Gastrocnemius medialis (tissue), 4 donors: ENCODE results near the gene SLC29A2.

Source experiments
- POLR2A ChIP-seq, 2 donors: fragments of 450-650 bp; IDR thresholded peaks; one replicate each; pipeline ENCODE4 v1.6.1; 2017; ENCODE audit warnings: antibody characterized with exemption in 2 of 2, mild to moderate bottlenecking in 2 of 2, moderate library complexity in 2 of 2
- TF ChIP-seq, protein P1 (sequence below), 5 experiments: fragments of 450-650 bp in 3 of 5; fragments of 200-600 bp in 2 of 5; sonication (generic) in 2 of 5; IDR thresholded peaks in 4 of 5; conservative IDR thresholded peaks in 1 of 5; 1 replicate in 4 of 5; 2 replicates in 1 of 5; pipeline ENCODE4 v1.5.1; 2016 to 2019; ENCODE audit warnings: antibody characterized with exemption in 5 of 5, mild to moderate bottlenecking in 3 of 5, moderate library complexity in 3 of 5

DNA sequence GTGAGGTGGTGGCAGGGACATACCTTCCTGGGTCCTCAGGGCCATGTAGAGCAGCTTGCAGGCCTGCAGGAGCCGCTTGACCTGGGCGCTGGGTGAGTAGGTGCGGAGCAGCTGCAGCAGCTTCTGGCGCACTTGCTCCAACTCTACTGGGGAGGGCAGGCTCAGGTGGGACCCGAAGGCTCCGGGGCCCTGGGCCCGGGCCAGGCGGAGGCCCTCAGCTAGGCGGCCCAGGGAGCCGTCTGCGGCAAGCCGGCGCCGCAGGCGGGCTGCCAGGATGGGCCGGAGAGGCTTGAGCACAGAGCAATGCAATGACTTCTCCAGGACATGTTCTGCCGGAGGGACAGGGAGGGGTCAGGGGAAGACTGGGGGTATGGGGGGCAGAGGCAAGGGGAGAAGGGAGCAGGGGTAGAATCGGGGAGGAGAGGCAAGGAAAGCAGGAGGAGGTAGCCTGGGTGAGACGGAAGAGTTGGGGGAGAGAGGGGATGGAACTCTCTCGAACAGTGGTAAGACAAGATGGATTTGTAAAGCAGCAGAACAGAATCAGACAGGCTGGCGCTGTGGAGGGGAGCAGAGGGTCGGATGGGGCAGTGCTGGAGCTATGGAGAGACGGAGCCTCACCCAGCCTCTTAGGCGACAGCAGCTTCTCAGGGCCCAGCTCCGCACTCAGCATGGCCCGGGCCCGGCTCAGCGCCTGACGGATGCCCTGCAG, 37.5 kb downstream of the SLC29A2 start:
- TF ChIP-seq POLR2A (IDR thresholded peaks at IDR 0.05), result no peak
- TF ChIP-seq, protein P1, sequence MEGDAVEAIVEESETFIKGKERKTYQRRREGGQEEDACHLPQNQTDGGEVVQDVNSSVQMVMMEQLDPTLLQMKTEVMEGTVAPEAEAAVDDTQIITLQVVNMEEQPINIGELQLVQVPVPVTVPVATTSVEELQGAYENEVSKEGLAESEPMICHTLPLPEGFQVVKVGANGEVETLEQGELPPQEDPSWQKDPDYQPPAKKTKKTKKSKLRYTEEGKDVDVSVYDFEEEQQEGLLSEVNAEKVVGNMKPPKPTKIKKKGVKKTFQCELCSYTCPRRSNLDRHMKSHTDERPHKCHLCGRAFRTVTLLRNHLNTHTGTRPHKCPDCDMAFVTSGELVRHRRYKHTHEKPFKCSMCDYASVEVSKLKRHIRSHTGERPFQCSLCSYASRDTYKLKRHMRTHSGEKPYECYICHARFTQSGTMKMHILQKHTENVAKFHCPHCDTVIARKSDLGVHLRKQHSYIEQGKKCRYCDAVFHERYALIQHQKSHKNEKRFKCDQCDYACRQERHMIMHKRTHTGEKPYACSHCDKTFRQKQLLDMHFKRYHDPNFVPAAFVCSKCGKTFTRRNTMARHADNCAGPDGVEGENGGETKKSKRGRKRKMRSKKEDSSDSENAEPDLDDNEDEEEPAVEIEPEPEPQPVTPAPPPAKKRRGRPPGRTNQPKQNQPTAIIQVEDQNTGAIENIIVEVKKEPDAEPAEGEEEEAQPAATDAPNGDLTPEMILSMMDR (IDR thresholded peaks at IDR 0.05 in 4 of 5, conservative IDR thresholded peaks at IDR 0.05 in 1 of 5), result no peak
